Fibroblast of mammary gland (primary cell): ENCODE measurements around the gene GPX5.

Experiments used
- DNase-seq: peaks from one replicate; pipeline ENCODE4 v3.0.0-alpha.2; 2010; ENCODE audit warnings: low read depth
- H3K4me3 ChIP-seq: 2 replicates; pipeline ENCODE4 v1.5.1; 2011; ENCODE audit warnings: low read depth, mild to moderate bottlenecking, low read length, moderate library complexity; ENCODE audit not compliant: control insufficient read depth
- CTCF ChIP-seq: conservative IDR thresholded peaks from 2 replicates; pipeline ENCODE4 v1.5.1; 2011; ENCODE audit warnings: low read depth, low read length, inconsistent platforms; ENCODE audit not compliant: control insufficient read depth, insufficient read depth

Gene GPX5

DNA sequence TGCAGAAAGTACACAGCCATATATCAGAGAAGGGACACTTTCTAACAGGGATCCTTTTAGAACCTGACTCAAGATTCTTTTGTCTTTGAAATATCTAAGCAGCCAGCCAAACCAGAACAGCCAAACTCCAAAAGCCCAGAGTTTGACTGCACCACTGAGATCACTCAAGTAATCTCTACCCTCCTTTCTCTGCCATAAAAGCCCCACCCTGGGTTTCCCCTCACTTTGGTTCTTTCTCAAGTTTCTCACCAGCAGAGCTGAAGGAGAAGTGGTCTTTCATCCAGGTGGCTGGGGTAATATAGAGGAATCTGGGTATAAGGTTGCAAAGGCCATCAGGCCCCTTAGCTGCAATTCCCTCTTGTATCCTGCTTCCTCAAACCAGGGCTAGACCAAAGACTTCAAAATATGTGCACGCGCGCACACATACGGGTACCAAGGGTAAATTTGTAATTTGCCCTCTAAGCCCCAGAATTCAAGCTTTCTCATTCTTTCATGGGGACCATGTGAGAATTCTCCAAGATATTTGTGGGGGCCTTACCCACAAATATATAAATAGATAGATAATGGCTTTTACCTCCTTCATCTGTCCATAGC is 42.9 kb downstream of the GPX5 start:
- TF ChIP-seq CTCF = no peak
- H3K4me3 ChIP-seq = no peak overlapping the region

DNA sequence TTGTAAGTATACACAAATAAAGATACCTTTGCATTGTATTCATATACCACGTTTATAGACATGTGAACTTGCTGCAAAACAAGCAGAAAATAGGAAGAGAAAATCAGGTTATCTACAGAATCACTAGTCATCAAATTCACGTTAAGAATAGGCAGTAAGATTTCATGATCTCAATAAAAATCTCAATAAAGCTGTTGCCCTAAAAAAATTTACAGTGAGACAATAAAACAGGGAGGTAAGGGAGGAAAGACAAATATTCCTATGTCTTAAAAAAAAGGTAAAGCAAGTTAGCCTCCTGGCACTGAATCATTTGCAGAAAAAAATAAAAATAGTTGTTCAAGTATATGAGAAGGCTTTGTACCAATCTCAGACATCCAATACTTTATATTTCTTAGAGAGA is 44.1 kb downstream of the GPX5 start:
- no peak for DNase-seq
- no peak overlapping the region for H3K4me3 ChIP-seq
- no peak for TF ChIP-seq CTCF

More for the DNA sequence above, 42.9 kb downstream of the GPX5 start:
- DNase-seq = no peak

- peak; percentile 13 for TF ChIP-seq CTCF
- DNase-seq = peak; percentile 12
- no peak overlapping the region for H3K4me3 ChIP-seq
These were observed 54.8 kb downstream of the GPX5 start for GRCh38 chr6:28580475-28580874.

GRCh38 chr6:28583463-28583862 is 57.8 kb downstream of the GPX5 start:
- no peak overlapping the region for H3K4me3 ChIP-seq
- no peak for DNase-seq
- TF ChIP-seq CTCF = no peak
